SK-N-MC (cell line): ENCODE data around the gene C1QTNF8.

Experiments used
- EZH2 ChIP-seq: fragments of 200-600 bp; sonication (generic); IDR thresholded peaks from one replicate; pipeline ENCODE4 v1.6.1; 2017; ENCODE audit warnings: antibody characterized with exemption
- POLR2AphosphoS5 ChIP-seq: IDR thresholded peaks from 2 replicates; pipeline ENCODE4 v1.6.1; 2012; ENCODE audit warnings: mild to moderate bottlenecking, low read depth, low read length, borderline replicate concordance

- TF ChIP-seq EZH2 (no peak), POLR2AphosphoS5 (no peak)
Observed at GRCh38 chr16:1055557-1055924, 40.5 kb downstream of the C1QTNF8 start.
